Natural killer cell treated with Interleukin-12 subunit alpha and Interleukin-12 subunit beta and Interleukin-15 and Interleukin-18, amount 100 ng/mL, for 72 hours (primary cell): ENCODE data around the gene C1orf21. TPM values are rescaled to one million over a fixed set of nuclear protein-coding genes. Genes with fewer than 3 reads are reported as not detected.

Experiments
- ATAC-seq, 2 donors: fragments of 150-1000 bp; cut with Tn5 transposase in 1 of 2; sonication (Bioruptor Pico), chemical (Tn5 transposase) in 1 of 2; 2 replicates each; pipeline ENCODE4 v1.10.0; 2021
- DNase-seq: peaks from one replicate; pipeline ENCODE4 v3.0.0; 2022; ENCODE audit warnings: low spot score
- H3K27ac Mint-ChIP-seq, 2 donors: 1 replicate in 1 of 2; 2 replicates in 1 of 2; pipeline ENCODE4 v1.8.0; 2022; ENCODE audit warnings: mixed read lengths in 2 of 2, mild to moderate bottlenecking in 1 of 2, moderate library complexity in 1 of 2
- H3K27me3 Mint-ChIP-seq, 2 donors: 1 replicate in 1 of 2; 2 replicates in 1 of 2; pipeline ENCODE4 v1.8.0; 2022; ENCODE audit warnings: mixed read lengths in 2 of 2
- H3K36me3 Mint-ChIP-seq: one replicate; pipeline ENCODE4 v1.8.0; 2022; ENCODE audit warnings: mixed read lengths
- H3K4me1 Mint-ChIP-seq, 2 donors: 1 replicate in 1 of 2; 2 replicates in 1 of 2; pipeline ENCODE4 v1.8.0; 2022; ENCODE audit warnings: low read depth in 2 of 2, mixed read lengths in 2 of 2, mild to moderate bottlenecking in 1 of 2
- H3K4me3 Mint-ChIP-seq: one replicate; pipeline ENCODE4 v1.8.0; 2022; ENCODE audit warnings: mixed read lengths
- H3K9me3 Mint-ChIP-seq: 2 replicates; pipeline ENCODE4 v1.8.0; 2022; ENCODE audit warnings: mixed read lengths
- total RNA-seq, 2 donors: library from RNA; stranded (reverse); gene quantifications; one replicate each; pipeline ENCODE4 v1.2.3, GENCODE V29; 2022

The C1orf21 gene
- total RNA-seq, 2 donors from 2014 or later, result 18.0 to 28.3 TPM

- Mint-ChIP-seq H3K36me3 (peaks cover 24% of the 10 kb centered on the region), H3K4me3 (no peak overlapping the region), H3K27me3 (no peaks in the 10 kb centered on the region), H3K9me3 (no peaks in the 10 kb centered on the region), H3K27ac (no peak overlapping the region), H3K4me1 (peaks cover 28 to 34% of the 10 kb centered on the region in 2 donors)
- ATAC-seq (no peak), DNase-seq (no peak)
Measured at GRCh38 chr1:184479435-184480167, 92.8 kb downstream of the C1orf21 start.

GRCh38 chr1:184480736-184481135 lies 93.9 kb downstream of the C1orf21 start:
- Mint-ChIP-seq H3K4me3 (no peak overlapping the region), H3K9me3 (no peaks in the 10 kb centered on the region), H3K36me3 (peaks cover 15% of the 10 kb centered on the region), H3K27ac (no peak overlapping the region), H3K4me1 (peaks cover 27 to 33% of the 10 kb centered on the region in 2 donors), H3K27me3 (no peaks in the 10 kb centered on the region)
- no peak for ATAC-seq
- DNase-seq, result no peak

GRCh38 chr1:184482136-184482535 lies 95.3 kb downstream of the C1orf21 start:
- ATAC-seq (no peak), DNase-seq (no peak)
- Mint-ChIP-seq H3K4me3 (no peak overlapping the region), H3K9me3 (no peaks in the 10 kb centered on the region), H3K27ac (no peak overlapping the region), H3K36me3 (peaks cover 15% of the 10 kb centered on the region), H3K27me3 (no peaks in the 10 kb centered on the region), H3K4me1 (peaks cover 33 to 44% of the 10 kb centered on the region in 2 donors)

- no peaks in the 10 kb centered on the region for H3K9me3 Mint-ChIP-seq
- H3K4me1 Mint-ChIP-seq, result peaks cover 33 to 44% of the 10 kb centered on the region in 2 donors
- no peaks in the 10 kb centered on the region for H3K27me3 Mint-ChIP-seq
- H3K36me3 Mint-ChIP-seq, result peaks cover 15% of the 10 kb centered on the region
- DNase-seq, result no peak
- no peak for ATAC-seq
- no peak overlapping the region for H3K4me3 Mint-ChIP-seq
- H3K27ac Mint-ChIP-seq, result peak overlapping the region in 1 of 2 donors; percentile 1
Measured at GRCh38 chr1:184483101-184483683, 96.4 kb downstream of the C1orf21 start.

GRCh38 chr1:184485751-184486723 lies 99.2 kb downstream of the C1orf21 start:
- no peak overlapping the region for H3K4me3 Mint-ChIP-seq
- no peaks in the 10 kb centered on the region for H3K27me3 Mint-ChIP-seq
- ATAC-seq (no peak), DNase-seq (no peak)
- H3K27ac Mint-ChIP-seq, result peak overlapping the region; percentile 6 to 71
- peaks cover 35 to 49% of the 10 kb centered on the region in 2 donors for H3K4me1 Mint-ChIP-seq
- no peaks in the 10 kb centered on the region for H3K9me3 Mint-ChIP-seq
- H3K36me3 Mint-ChIP-seq, result peaks cover 4% of the 10 kb centered on the region

- no peaks in the 10 kb centered on the region for H3K9me3 Mint-ChIP-seq
- no peak for DNase-seq
- no peaks in the 10 kb centered on the region for H3K27me3 Mint-ChIP-seq
- H3K27ac Mint-ChIP-seq, result peak overlapping the region in 1 of 2 donors; percentile 71
- no peak overlapping the region for H3K4me3 Mint-ChIP-seq
- H3K4me1 Mint-ChIP-seq, result peaks cover 34 to 53% of the 10 kb centered on the region in 2 donors
- no peak for ATAC-seq
- no peaks in the 10 kb centered on the region for H3K36me3 Mint-ChIP-seq
Measured at GRCh38 chr1:184486761-184487445, 100.1 kb downstream of the C1orf21 start.

GRCh38 chr1:184487531-184488193 lies 100.8 kb downstream of the C1orf21 start:
- H3K27me3 Mint-ChIP-seq, result no peaks in the 10 kb centered on the region
- no peaks in the 10 kb centered on the region for H3K36me3 Mint-ChIP-seq
- no peaks in the 10 kb centered on the region for H3K9me3 Mint-ChIP-seq
- H3K4me1 Mint-ChIP-seq, result peaks cover 42 to 60% of the 10 kb centered on the region in 2 donors
- no peak overlapping the region for H3K4me3 Mint-ChIP-seq
- ATAC-seq (no peak), DNase-seq (no peak)
- no peak overlapping the region for H3K27ac Mint-ChIP-seq

DNA sequence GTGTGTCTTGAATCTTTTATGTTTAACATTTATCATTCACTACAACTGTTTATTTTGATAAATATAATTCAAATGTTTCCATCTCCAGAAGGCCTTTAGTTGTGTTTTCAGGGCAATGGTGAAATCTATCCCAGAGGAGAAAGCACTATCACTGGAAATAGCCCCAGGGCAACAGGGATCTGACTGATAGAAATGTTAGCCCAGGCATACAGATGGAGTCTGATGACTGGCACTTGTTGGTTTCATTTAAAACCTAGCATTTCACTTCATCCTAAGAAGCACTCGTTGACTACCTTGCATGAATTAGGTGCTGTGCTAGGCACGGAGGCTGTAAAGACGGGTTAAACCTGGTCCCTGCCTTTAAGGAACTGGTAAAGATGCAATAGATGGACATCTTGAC lies 103.1 kb downstream of the C1orf21 start:
- Mint-ChIP-seq H3K27ac (peak overlapping the region; percentile 77 to 90), H3K4me1 (peaks cover 47 to 61% of the 10 kb centered on the region in 2 donors), H3K4me3 (peak overlapping the region; percentile 4), H3K9me3 (no peaks in the 10 kb centered on the region), H3K36me3 (no peaks in the 10 kb centered on the region), H3K27me3 (no peaks in the 10 kb centered on the region)
- no peak for DNase-seq
- no peak for ATAC-seq

GRCh38 chr1:184492536-184492935 lies 105.7 kb downstream of the C1orf21 start:
- H3K9me3 Mint-ChIP-seq, result no peaks in the 10 kb centered on the region
- H3K4me1 Mint-ChIP-seq, result peaks cover 36 to 53% of the 10 kb centered on the region in 2 donors
- no peak for DNase-seq
- H3K27ac Mint-ChIP-seq, result peak overlapping the region; percentile 77 to 90
- no peaks in the 10 kb centered on the region for H3K36me3 Mint-ChIP-seq
- peak overlapping the region; percentile 82 for H3K4me3 Mint-ChIP-seq
- no peak for ATAC-seq
- no peaks in the 10 kb centered on the region for H3K27me3 Mint-ChIP-seq

- Mint-ChIP-seq H3K36me3 (no peaks in the 10 kb centered on the region), H3K4me3 (peak overlapping the region; percentile 56), H3K27ac (peak overlapping the region; percentile 65 to 81), H3K27me3 (no peaks in the 10 kb centered on the region), H3K4me1 (peaks cover 36 to 53% of the 10 kb centered on the region in 2 donors), H3K9me3 (no peaks in the 10 kb centered on the region)
- no peak for ATAC-seq
- no peak for DNase-seq
Measured at GRCh38 chr1:184493987-184494388, 107.2 kb downstream of the C1orf21 start.

DNA sequence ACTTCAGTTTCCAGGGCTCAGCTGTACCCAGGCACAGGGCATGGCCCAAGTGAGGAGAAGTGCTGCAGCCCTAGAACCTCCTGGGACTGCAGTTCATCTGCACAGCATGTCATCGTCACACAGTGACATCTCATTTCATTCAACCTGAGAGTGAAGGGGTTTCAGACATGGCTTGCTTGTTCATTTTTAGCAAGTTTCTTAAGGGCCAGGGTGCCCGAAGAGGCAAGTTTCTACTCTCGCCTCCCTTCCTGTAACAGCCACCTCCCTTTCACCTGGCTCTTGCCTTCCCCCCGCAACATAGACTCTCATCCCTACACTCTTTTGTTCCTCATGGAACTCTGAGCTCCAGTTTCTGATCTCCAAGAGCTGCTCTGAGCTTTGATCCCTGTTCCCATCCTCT lies 108.1 kb downstream of the C1orf21 start:
- Mint-ChIP-seq H3K27me3 (no peaks in the 10 kb centered on the region), H3K27ac (peak overlapping the region; percentile 26 to 65), H3K4me1 (peaks cover 36 to 51% of the 10 kb centered on the region in 2 donors), H3K36me3 (no peaks in the 10 kb centered on the region), H3K9me3 (no peaks in the 10 kb centered on the region), H3K4me3 (peak overlapping the region; percentile 31)
- no peak for DNase-seq
- ATAC-seq, result peak in 1 of 2 donors; percentile 41

DNA sequence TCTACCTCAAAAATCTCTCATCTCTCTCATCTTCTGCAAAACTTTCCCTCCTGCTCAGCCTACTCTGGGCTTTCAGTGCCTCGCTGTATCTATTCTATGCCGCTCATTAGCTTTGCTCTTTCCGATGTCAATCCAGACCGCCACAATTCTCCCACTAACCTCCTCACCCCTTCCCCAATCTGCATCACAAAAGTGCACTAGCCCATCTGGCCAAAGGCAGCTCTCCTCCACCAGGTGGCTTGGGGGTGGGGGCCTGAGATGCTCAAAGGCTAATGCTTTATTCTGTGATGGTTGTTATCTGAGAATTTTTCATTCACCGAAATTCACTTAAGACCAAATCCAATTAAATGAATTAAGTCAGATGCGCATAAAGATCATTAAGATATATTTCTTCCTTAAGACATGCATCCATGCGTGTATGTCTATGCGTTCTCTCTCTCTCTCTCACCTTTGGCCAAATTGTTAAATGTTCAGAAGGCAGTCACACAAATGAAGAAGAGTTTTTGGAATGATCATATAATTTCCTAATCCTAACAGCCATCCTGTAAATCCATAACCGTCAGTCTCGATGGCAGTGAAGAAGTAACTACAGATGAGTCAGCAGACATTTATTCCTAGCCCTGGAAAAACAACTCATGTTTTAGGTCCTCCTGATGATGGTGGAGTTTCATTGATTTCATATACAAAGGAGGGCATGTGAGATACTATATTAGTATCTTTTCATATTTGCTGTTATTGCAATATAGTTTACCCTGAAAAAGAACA lies 111.3 kb downstream of the C1orf21 start:
- Mint-ChIP-seq H3K4me3 (no peak overlapping the region), H3K27me3 (no peaks in the 10 kb centered on the region), H3K36me3 (no peaks in the 10 kb centered on the region), H3K4me1 (peaks cover 26 to 31% of the 10 kb centered on the region in 2 donors), H3K9me3 (no peaks in the 10 kb centered on the region), H3K27ac (no peak overlapping the region)
- DNase-seq, result no peak
- ATAC-seq, result no peak
